Limb (tissue), 2 donors: ENCODE data around the gene SLC25A13.
"Not testable (repeated sequence)": the region's sequence is repeated elsewhere in the genome, so short reads cannot be mapped to it uniquely, and the experiment has no call there.

Experiments used
- DNase-seq, 2 donors: peaks; one replicate each; pipeline ENCODE4 v3.0.0-alpha.2; 2016; ENCODE audit errors: extremely low spot score in 2 of 2

SLC25A13 gene, protein sequence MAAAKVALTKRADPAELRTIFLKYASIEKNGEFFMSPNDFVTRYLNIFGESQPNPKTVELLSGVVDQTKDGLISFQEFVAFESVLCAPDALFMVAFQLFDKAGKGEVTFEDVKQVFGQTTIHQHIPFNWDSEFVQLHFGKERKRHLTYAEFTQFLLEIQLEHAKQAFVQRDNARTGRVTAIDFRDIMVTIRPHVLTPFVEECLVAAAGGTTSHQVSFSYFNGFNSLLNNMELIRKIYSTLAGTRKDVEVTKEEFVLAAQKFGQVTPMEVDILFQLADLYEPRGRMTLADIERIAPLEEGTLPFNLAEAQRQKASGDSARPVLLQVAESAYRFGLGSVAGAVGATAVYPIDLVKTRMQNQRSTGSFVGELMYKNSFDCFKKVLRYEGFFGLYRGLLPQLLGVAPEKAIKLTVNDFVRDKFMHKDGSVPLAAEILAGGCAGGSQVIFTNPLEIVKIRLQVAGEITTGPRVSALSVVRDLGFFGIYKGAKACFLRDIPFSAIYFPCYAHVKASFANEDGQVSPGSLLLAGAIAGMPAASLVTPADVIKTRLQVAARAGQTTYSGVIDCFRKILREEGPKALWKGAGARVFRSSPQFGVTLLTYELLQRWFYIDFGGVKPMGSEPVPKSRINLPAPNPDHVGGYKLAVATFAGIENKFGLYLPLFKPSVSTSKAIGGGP

DNA sequence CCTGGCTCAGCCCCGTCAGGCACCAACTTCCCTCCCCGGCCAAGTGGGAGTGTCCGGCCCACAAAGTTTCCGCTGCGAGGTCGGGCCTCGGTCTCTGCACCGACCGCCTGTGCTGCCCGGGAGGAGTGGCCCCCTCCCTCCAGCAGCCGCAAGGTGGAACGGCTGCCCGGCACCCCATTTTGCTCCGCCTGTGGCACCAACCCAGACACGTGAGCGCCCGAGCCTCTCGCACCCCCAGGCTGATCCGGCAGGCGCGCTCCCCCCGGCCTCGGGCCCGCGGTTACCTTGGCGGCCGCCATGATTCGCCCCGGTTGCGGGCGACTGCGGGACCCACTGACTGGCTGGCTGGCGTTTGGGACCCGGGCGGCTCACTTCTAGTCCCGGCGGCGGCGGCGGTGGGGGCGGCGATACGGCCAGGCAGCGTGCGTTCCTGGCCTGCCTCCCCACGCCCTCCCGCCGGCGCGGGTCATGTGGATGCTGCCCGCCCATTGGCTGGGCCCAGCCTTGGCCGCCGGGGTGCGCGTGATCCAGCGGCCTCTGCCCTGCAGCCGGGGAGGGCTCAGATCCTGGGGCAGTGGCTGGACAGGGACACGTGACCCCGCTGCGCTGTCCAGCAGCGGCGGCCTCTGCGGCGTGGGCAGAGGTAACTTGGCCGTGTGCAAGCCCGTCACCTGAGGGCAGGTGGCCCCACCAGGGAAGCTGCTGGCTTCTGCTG, at the start of gene SLC25A13:
Gene SLC25A13 (minus strand): TSS at position 441 of the 715 bp plus-strand sequence. CDS start 142 bp downstream, at position 299.
- peak; percentile 72 to 87 for DNase-seq

DNA sequence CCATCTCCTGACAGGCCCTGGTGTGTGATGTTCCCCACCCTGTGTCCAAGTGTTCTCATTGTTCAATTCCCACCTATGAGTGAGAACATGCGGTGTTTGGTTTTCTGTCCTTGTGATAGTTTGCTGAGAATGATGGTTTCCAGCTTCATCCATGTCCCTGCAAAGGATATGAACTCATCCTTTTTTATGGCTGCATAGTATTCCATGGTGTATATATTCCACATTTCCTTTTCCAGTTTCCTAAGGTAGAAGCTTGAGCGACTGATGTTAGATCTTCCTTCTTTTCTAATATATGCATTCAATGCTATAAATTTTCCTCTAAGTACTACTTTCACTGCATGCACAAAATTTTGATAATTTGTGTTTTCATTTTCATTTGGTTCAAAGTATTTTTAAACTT, 44.0 kb upstream of the SLC25A13 start:
- not testable (repeated sequence) for DNase-seq

DNA sequence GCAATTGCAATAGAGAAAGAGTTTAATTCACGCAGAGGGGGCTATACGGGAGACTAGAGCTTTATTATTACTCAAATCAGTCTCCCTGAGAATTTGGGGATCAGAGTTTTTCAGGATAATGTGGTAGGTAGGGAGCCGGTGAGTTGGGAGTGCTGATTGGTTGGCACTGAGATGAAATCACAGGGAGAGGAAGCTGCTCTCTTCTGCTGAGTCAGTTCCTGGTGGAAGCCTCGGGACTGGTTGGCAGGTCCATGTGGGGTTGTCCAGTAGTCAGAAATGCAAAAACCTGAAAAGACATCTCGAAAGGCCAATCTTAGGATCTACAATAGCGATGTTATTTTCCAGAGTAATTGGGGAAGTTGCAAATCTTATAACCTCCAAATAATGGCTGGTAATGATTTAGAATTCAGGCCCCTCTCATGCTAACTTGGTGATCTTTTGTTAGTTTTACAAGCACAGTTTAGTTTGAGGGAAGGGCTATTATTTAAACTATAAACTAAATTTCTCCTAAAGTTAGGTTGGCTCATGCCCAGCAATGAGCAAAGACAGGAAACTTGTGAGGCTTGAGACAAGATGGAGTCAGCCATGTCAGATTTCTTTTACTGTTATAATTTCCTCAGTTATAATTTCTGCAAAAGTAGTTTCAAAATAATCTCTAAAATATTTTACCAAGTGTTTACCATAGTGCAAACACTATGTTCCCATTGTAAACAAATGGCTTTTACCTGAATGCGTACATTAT, 39.4 kb upstream of the SLC25A13 start:
- no peak for DNase-seq

DNA sequence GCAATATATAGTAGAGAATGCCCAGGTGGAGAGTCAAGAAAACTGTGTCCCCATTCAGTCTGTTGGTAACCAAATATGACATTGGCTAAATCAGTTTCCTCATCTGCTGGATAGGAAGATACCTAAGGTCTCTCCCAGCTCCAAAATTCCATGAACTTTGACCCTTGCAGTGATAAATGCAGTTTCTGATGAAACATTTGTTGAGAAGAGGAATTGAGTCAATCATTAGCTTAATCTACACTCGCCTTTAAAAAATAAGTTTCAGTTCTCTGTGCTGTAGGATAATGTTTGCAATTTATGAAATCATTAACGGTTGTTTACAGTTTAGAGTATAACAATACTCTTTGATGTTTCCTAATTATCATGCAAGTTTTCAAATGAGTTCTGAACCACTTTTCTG, 38.0 kb upstream of the SLC25A13 start:
- no peak for DNase-seq

DNA sequence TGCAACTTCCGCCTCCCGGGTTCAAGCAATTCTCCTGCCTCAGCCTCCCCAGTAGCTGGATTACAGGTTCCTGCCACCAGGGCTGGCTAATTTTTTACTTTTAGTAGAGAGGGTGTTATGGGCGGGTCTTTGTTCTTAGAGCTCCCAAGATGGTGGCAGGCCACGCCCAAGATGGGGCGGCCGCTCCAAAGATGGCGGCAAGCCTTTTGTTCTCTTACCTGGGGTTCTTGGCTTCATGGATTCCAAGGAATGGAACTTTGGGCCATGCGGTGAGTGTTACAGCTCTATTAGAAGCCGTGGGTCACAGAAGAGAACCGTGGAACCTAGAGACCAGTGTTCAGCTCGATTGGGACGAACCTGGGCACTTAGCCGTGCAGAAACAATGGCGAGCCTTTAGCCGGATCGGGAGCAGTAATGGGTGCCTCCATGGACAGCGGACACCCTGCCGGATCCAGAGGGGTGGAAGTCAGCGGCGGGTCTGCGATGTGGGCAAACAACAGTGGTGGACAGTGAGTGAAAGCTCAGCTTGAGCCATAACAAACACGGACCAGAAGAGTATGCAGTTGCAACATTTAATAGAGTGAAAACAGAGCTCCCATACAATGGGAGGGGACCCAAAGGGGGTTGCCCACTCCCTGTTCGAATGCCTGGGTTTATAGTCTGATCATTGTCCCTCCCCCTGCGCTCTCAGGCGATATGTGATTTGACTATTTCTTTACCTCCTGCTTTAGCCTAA, 36.5 kb upstream of the SLC25A13 start:
- not testable (repeated sequence) for DNase-seq

DNA sequence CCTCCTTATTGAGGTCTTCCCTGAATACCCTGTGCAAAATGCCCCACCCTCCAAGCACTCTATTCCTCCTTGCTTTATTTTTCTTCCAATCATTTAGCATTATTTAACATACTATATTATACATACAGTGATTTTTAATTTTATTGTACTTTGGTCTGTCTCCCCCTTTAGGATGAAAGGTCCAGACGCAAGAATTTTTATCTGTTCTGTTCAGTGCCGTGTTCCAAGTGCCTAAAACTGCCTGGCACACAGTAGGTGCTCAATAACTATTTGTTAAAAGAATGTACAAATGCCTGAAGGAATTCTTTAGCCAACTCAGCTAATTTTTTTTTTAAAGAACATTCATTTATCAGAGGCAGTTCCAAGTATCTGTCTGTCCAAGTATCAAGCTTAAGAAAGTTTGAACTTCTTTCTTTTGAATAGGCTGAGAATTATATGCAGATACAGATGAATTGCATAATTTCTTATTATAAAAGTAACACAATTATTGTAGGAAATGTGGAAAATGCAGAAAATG, 34.1 kb upstream of the SLC25A13 start:
- no peak for DNase-seq

DNA sequence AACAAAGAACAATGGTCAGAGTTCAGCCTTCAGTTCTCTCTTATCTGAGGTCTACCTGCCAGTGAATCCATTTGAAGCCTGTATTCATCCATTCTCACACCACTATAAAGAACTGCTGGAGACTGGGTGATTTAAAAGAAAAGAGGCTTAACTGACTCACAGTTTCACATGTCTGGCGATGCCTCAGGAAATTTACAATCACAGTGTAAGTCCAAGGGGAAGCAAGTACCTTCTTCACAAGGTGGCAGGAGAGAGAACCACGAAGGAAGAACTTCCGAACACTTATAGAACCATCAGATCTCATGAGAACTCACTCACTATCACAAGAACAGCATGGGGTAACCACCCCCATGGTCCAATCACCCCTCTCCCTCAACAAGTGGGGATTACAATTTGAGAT, 33.0 kb upstream of the SLC25A13 start:
- DNase-seq = no peak

DNA sequence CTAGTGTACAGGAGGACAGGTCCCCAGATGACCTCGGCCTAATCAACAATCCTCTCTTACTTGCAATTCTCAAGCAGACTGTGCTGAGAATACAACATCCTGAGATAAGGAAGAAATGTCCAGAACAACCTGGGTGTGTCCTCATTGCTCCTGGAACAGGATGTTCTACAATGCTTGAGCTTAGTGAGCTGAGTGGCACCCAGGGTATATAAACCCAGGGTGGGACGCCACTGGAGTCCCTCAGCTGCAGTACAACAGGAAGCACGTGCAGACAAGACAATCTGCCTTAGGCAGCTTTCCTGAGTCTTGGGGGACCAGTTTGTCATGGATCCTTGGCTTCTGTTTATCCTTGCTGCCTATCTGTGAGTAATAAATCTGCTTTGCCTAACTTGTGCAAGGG, 27.7 kb upstream of the SLC25A13 start:
- no peak for DNase-seq

DNA sequence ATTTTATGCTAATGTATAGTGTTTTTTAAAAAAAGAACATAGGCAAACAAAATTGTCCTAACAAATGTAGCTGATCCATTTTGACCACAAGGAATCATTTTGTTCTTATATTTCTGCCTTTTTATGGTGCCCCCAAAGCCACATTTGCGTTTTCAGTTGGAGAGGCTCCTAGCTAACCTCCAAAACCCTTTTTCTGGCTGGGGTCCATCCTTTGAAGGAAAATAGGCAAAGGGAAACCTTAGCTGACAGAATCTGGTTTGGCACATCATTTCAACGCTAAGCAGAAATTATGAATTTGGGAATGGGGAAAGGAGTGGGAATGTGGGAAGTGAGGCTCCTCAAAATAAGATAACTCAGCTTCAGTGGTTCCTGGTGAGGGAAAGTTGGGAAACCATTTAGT, 25.6 kb upstream of the SLC25A13 start:
- DNase-seq = no peak

DNA sequence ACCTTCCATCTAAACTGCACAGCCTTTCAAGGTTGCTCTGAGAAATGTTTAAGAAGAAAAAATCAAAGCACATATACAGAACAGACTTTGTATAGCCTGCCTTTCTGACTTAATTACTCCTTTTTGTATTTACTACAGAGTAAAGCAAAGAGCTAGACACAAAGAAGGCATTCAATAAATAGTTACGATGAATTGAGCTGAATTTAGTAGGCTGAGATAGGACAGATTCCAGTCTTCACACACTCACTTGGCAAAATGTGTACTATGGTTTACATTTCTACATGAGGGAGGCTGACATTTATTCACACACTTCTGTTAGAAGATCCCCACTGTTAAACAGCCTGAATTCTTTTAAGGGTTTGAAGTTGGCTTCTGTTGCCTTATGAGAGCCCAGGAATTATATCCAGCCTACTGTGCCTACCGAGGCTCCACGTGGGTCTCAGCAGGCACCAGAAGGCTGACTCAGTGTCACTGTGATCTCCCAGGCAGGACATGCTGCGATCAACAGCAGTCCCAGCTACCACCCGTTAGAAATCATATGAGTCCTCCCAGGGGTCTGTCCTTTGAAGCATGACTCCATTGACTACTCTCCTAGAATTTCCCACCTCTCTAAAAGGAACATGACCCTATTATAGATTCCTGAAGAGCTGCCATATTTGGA, 24.5 kb upstream of the SLC25A13 start:
- DNase-seq = no peak

DNA sequence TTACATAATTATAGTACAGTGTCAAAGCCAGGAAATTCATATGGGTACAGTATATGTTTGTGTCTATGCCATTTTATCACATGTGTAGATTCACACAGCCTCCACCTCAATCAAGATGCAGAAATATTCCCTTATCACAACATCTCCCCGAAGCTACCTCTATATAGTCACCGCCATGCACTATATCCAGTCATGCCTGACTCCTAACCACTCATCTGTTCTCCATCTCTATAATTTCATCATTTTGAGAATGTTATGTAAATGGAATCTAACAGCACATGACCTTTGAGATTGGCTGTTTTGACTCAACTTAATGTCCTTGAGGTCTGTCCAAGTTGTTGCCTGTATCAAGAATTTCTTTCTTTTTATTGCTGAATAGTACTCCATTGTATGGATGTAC, 22.3 kb upstream of the SLC25A13 start:
- no peak for DNase-seq

DNA sequence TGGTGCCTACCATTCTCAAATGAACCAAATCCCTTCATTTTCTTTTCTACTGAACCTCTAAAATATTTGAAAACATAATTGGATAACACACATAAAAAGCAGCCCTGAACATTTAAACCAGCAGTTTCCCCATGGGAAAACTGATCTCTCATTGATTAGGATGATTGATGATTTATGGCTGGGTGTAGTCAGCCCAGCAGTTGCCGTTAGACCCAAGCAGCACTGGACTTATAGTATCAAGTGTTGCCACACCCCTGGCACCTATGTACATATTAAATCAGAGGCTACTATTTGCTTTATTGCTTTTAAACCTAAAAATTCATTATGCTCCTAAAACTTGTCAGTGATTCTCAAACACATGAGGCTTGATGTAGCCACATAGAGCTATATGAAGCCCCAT, 20.2 kb upstream of the SLC25A13 start:
- DNase-seq = no peak

DNA sequence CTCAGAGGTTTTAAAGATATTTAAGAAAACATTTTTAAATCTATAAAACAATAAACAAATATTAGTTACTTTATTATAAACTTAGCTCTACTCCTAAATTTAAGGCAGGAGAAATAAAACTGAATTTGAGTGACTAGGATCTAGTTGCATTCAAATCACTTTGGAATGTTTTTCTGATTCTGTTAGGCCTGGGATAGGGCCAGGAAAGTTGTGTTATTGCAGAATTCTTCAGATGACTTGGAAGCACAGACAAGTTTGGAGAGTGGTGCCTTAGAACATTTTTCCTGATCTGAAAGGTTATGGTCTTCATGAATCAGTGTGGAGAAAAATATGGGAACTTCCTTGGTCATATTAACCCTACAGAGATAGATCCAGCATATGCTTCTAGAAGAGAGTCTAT, 15.6 kb upstream of the SLC25A13 start:
- DNase-seq = peak in 1 of 2 donors; percentile 3

DNA sequence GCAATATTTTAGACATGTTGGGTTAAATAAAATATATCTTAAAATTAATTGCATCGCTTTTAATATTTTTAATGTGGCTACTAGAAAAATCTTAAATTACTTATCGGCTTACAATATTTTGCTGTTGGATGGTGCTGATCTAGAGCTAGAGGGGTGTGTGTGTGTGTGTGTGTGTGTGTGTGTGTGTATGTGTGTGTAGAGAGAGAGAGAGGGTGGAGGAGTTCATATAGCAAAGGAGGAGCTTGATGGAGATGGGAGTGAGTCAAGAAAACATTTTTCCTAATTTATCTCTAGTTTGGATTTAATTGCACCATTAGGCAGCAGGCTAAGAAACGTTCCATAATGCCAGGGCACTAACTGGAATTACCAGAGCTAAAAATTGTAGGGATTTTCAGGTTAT, 10.4 kb upstream of the SLC25A13 start:
- no peak for DNase-seq

DNA sequence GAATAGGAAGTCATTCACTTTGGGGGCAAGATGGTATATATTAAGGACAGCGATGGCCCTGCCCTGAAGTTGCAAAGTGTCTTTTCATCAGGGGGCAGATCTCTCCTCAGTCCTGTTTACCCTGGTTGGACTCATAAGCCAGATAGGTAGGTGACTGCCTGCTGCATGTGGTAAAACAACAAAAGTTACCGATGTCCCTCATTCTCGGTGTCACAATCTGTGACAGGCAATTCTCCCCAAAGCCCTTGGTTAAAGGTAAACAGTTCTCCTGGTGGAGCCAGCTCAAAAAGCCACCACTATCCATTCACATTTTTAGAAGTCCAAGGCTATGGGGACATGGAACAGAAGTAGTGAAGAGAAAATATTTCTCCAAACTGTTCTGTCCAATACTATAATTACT, 9.9 kb upstream of the SLC25A13 start:
- no peak for DNase-seq

DNA sequence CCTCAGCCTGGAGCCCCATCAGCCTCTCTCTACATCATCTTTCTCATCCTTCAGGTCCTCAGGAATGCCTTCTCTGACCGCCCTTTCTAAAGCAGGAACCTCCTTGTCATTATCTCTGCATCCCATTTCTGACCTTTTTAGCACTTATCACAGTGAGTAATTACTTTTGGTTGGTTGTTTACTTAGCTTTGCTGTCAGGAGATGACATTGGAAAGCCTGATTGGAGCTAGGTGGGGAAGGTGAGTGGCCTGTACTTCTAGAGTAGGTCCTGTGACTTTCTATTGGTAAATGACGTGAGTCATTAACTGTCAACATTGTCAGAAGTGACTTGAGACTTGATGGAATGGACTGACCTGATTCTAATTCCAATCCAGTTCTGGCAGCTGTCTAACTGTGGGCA, 9.3 kb upstream of the SLC25A13 start:
- DNase-seq = no peak

DNA sequence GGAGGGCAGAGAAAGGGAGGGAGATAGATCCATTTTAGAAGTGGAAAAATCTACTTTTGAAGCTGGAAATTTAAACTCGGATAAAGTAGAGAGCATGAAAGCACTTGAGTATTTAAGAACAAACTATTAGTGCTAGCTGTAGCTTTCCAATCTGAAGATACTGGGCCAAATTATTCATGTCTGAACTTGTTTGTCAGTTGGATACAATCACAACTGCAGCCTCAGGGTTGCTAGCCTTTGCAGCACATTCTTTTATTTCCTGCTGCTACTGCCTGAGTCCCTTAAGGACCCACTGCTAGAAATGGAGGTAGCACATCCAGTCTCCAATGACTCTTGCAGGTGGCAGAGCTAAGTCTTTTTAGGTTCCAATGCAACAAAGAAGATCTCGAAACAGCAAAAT, 8.3 kb upstream of the SLC25A13 start:
- DNase-seq = no peak

DNA sequence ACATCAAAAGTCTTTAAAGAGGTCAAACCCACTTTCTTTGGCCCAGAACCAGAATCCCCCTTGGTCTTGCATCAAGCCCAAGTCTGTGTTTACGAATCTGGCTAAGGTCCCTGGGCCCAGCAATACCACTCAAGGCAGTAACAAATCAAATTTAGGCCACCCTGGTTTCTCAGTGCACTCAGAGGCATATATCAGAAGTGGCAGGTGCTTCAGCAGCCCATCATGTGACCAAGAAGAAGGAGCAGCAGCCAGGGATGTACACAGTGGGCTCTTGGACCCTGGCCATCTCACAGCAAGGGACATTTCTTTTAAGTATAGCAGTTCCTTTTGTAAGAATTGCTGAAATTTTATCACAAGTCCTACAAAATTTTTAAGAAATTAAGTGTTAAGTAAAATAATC, 7.3 kb upstream of the SLC25A13 start:
- no peak for DNase-seq

DNA sequence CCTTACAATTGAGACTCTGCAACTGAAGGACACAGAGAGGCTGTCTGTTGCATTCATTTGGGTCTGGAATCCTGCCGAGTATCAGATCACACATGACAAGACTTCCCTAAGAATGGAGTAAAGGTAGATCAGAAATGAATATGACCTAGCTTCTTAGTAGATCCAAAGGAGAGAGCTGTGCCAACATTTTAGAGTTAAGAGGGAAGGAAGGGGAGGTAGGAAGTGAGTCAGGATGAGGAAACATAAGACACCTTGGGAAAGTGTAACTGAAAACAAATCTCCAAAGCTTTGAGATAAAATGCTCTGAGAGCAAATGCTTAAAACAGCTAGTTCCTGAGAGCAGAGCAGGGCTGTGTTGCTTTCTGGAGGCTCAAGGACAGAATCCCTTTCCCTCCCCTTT, 6.1 kb upstream of the SLC25A13 start:
- no peak for DNase-seq

DNA sequence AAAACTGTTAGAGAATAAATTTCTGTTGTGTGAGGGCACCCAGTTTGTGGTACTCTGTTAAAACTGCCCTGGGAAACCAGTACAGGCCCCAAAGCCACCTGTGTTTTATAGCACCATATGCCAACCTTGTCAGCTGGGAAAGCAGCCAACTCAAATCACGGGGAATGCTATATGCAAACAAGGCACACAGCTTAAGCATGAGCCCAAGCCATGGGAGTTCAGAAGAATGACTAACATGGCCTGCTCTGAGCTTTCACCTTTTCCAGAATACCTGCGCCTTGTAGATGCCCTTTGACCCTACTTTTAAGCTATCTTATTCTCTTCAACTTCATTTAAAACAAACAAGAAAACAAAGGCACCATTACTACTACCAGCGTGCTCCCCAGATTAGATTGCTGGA, 5.5 kb upstream of the SLC25A13 start:
- no peak for DNase-seq
